Astrocyte of the spinal cord (primary cell): ENCODE measurements around the gene CPT1C.
A peak's percentile ranks its signal among the peaks of the same experiment; 100 is the strongest.

Source experiments
- DNase-seq: peaks from one replicate; pipeline ENCODE4 v3.0.0; 2011; ENCODE audit warnings: low read depth, low spot score
- H3K4me3 ChIP-seq: 2 replicates; pipeline ENCODE4 v1.5.1; 2011; ENCODE audit warnings: low read depth, mild to moderate bottlenecking, low read length, moderate library complexity
- CTCF ChIP-seq: IDR thresholded peaks from 2 replicates; pipeline ENCODE4 v1.5.1; 2012; ENCODE audit warnings: low read depth, mild to moderate bottlenecking, low read length, inconsistent platforms
- in situ Hi-C: cut with HindIII; loops from 2 replicates; pipeline ENCODE4 v1.10.0; 2017; ENCODE audit warnings: low sequenced_read_pairs

Gene CPT1C

GRCh38 chr19:49691243-49692146, 579 bp downstream of the CPT1C start:
- peak; percentile 73 for DNase-seq
- in situ Hi-C loops: no loop called here
- no peak for TF ChIP-seq CTCF
- peak overlapping the region; percentile 53 for H3K4me3 ChIP-seq

GRCh38 chr19:49692147-49692506, 1.2 kb downstream of the CPT1C start:
- no peak for TF ChIP-seq CTCF
- H3K4me3 ChIP-seq: peak overlapping the region; percentile 53
- in situ Hi-C loops: no loop called here
- DNase-seq: no peak

GRCh38 chr19:49696115-49696514, 5.2 kb downstream of the CPT1C start:
- H3K4me3 ChIP-seq: no peak overlapping the region
- no peak for DNase-seq
- in situ Hi-C loops: no loop called here
- TF ChIP-seq CTCF: no peak

- no peak overlapping the region for H3K4me3 ChIP-seq
- in situ Hi-C loops: no loop called here
- TF ChIP-seq CTCF: no peak
These were observed 5.9 kb downstream of the CPT1C start for GRCh38 chr19:49696865-49697264.

GRCh38 chr19:49699364-49699763, 8.4 kb downstream of the CPT1C start:
- DNase-seq: no peak
- in situ Hi-C loops: no loop called here
- H3K4me3 ChIP-seq: no peak overlapping the region
- TF ChIP-seq CTCF: no peak

More at GRCh38 chr19:49696865-49697264, 5.9 kb downstream of the CPT1C start:
- DNase-seq: no peak

GRCh38 chr19:49700563-49700962, 9.6 kb downstream of the CPT1C start:
- in situ Hi-C loops: no loop called here
- no peak for DNase-seq
- no peak for TF ChIP-seq CTCF
- H3K4me3 ChIP-seq: no peak overlapping the region
